ENCODE measurements around the gene CCDC33.
A peak's percentile ranks its signal among the peaks of the same experiment; 100 is the strongest.

Gene CCDC33

DNA sequence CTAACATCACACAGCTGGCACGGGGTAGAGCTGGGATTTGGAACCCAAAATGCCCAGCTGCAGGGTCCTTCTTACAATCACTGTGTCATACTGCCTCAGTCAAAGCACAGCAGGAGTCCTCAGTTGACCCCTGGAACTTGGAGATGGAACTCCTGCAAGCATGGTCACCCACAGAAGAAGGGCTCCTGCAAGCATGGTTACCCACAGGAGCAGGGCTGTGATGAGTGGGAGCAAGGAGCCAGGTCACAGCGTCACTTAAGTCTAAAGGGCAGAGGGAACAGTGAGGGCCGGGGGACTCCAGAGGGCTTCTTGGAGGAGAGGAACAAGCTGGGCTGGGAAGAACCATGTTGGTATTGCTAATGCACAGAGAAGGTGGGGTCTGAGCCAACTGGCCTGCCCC, 24.9 kb downstream of the CCDC33 start:
- no peak overlapping the region for H3K4me3 ChIP-seq (ENCODE audit: low read depth, low read length)
- no peak for TF ChIP-seq CTCF (IDR thresholded peaks at IDR 0.05; ENCODE audit: low read depth, low read length)
- in situ Hi-C loops (cut with HindIII; ENCODE audit: low sequenced_read_pairs) = no loop called here
- DNase-seq (ENCODE audit: low read depth, low spot score) = no peak

DNA sequence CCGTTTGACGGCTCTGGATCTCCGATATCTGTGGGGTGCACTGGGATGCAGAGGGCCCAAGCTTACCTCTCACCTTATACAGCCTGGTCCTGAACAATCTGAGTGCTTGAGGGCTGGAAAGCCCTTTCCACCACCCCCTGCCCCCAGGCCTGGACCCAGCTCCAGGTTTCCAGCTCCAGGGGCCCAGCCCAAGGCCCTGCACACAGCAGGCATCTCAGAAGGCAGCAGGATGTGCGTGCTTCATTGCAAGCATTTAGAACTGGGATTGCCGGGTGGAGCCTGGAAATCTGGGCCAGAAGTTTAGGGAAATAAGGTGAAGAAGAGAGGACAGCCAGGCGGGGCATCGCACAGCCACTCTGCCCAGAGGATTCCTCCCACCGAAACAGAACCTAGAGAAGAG, 25.6 kb downstream of the CCDC33 start:
- TF ChIP-seq CTCF (IDR thresholded peaks at IDR 0.05; ENCODE audit: low read depth, low read length) = no peak
- in situ Hi-C loops (cut with HindIII; ENCODE audit: low sequenced_read_pairs) = no loop called here
- no peak overlapping the region for H3K4me3 ChIP-seq (ENCODE audit: low read depth, low read length)
- no peak for DNase-seq (ENCODE audit: low read depth, low spot score)

GRCh38 chr15:74262151-74262550, 26.0 kb downstream of the CCDC33 start:
- in situ Hi-C loops (cut with HindIII; ENCODE audit: low sequenced_read_pairs) = no loop called here
- DNase-seq (ENCODE audit: low read depth, low spot score) = no peak
- H3K4me3 ChIP-seq (ENCODE audit: low read depth, low read length) = no peak overlapping the region
- no peak for TF ChIP-seq CTCF (IDR thresholded peaks at IDR 0.05; ENCODE audit: low read depth, low read length)

DNA sequence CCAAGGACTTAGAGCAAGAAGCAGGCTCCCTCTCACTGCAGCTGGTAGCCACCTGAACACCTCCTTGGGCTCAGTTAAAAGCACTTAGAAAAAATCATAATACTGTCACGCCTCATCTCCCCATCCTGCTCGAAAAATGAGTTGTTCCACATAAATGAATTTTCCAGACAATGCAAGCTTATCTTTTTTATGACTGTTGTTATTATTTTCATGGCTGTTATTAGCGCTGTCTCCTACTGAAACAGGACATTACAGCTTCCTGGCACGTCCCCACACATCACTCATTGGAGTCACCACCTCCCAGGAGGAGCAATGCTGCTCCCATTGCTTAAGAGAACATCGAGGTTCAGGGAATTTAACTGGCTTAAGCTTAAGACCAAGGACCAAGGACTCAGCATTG, 26.5 kb downstream of the CCDC33 start:
- DNase-seq (ENCODE audit: low read depth, low spot score) = no peak
- no peak overlapping the region for H3K4me3 ChIP-seq (ENCODE audit: low read depth, low read length)
- in situ Hi-C loops (cut with HindIII; ENCODE audit: low sequenced_read_pairs) = no loop called here
- TF ChIP-seq CTCF (IDR thresholded peaks at IDR 0.05; ENCODE audit: low read depth, low read length) = no peak

DNA sequence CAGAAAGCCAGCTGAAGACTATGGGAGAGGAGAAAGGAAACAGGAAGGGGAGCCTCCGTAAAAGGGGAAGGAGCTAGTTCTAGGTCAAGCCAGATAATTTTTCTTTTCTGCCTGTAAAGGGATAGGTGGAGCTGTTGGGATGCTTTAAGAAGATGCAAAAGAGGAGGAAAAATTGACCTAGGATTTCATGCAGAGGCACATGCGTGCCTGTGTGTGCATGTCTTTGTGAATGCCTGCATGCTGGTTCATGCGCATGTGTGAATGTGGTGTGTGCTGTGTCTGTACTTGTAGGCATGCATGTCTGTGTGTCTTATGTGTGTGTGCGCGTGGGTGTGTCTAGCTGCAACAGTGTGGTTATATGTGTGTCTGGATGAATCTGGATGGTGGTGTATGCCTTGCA, 27.3 kb downstream of the CCDC33 start:
- no peak for DNase-seq (ENCODE audit: low read depth, low spot score)
- in situ Hi-C loops (cut with HindIII; ENCODE audit: low sequenced_read_pairs) = no loop called here
- no peak for TF ChIP-seq CTCF (IDR thresholded peaks at IDR 0.05; ENCODE audit: low read depth, low read length)
- H3K4me3 ChIP-seq (ENCODE audit: low read depth, low read length) = no peak overlapping the region

- DNase-seq (ENCODE audit: low read depth, low spot score) = no peak
- no peak for TF ChIP-seq CTCF (IDR thresholded peaks at IDR 0.05; ENCODE audit: low read depth, low read length)
- in situ Hi-C loops (cut with HindIII; ENCODE audit: low sequenced_read_pairs) = no loop called here
- no peak overlapping the region for H3K4me3 ChIP-seq (ENCODE audit: low read depth, low read length)
Measured at GRCh38 chr15:74264081-74264501, 28.0 kb downstream of the CCDC33 start.

DNA sequence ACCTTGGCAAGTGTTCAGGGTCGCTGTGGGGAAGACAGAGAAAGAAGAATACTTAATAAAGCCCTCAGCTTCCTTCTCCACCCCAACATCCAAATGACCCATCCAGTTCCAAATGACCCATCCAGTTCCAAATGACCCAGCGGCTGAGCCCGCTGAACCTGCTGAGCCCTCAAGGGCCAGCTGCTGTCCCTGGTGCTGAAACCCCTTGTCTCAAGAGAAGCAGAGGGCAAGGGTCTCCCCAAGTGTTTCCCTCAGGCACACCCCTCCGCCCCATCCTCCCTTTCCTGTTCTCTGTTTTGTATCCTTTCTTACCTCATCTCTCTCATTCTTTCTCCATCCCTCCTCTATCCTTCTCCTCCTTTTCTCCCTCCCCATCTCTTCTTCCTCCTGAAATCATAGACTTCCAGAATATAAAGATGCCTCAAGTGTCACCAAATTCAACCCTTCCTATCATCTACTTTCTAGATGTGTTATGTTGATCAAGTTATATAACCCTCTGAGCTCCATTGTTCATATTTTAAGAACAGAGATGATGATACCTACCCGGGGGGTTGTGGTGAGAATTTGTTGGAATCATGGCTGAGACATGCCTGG, 29.0 kb downstream of the CCDC33 start:
- in situ Hi-C loops (cut with HindIII; ENCODE audit: low sequenced_read_pairs) = no loop called here
- TF ChIP-seq CTCF (IDR thresholded peaks at IDR 0.05; ENCODE audit: low read depth, low read length) = no peak
- no peak overlapping the region for H3K4me3 ChIP-seq (ENCODE audit: low read depth, low read length)
- DNase-seq (ENCODE audit: low read depth, low spot score) = peak; percentile 15
